HG02588 (cell line): Measurements from ENCODE around the gene NPC1.

Experiments used
- ATAC-seq: cut with Tn5 transposase; IDR thresholded peaks from one replicate; pipeline ENCODE4 v1.9.1; 2021; ENCODE audit warnings: mild to moderate bottlenecking, moderate library complexity; ENCODE audit not compliant: unreplicated experiment

NPC1 gene

DNA sequence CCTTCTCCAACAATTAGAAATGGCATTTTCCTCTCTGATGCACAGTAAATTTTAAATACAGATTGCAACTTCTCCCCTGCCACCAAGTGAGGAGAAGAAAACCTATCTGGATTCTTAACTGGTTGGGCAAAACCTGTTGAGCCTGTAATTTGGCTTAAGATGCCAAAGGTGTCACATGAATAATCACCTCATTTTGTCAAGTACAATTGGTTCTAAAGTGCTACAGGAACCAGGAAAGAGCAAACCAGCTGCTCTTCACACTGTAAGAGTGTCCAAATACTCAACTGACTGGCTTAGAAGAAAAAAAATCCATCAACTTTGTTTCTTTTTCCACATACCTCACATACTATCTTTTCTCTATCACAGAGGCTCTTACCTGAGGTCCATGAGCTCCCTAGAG is 35.4 kb downstream of the NPC1 start:
- no peak for ATAC-seq

DNA sequence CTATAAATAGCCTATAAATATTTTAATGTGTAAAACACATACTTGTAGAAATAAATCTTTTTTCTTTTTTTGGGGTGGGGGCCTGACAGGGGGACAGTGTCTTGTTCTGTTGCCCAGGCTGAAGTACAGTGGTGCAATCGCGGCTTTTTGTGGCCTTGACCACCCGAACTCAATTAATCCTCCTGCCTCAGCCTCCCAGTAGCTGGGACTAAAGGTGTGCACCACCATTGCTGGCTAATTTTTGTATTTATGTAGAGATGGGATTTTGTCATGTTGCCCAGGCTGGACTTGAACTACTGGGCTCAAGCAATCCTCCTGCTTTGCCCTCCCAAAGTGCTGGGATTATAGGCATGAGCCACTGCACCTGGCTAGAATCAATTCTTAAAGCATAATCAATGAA is 37.6 kb downstream of the NPC1 start:
- ATAC-seq = no peak

DNA sequence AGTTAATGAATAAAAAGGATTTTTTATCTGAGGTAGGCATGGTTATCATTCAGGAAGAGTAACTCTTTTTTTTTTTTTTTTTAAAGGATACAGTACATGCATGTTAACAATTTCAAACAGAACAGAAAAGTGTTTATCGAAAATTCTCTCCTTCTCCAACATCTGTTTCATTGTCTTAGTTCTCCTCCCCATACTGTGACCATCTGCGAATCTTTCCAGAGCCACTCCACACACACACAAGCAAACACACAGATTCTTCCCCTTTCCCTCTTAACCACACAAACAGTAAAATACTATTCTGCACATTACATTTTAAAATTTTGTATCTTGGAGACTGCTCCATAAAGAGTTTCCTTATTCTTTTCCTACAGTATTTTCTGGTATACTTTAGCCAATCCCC is 38.0 kb downstream of the NPC1 start:
- ATAC-seq = no peak

DNA sequence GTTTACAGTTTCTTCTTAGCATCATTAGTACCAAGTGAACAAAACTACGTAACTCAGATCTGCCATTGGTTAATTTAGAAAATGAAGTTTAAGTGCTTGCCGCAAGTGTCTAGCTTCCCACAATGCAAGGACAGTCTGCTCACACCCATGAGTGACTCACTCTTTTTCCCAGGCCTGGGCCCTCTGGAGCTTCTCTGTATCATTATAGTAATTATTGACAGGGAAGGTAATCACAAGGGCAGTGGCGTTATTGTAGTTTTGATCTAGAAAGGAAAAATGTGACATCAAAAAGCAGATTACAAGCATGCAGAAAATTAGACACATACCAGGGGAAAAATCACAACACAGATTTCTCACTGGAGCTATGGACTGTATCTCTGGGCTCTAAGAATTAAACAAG is 38.5 kb downstream of the NPC1 start:
- ATAC-seq = no peak

DNA sequence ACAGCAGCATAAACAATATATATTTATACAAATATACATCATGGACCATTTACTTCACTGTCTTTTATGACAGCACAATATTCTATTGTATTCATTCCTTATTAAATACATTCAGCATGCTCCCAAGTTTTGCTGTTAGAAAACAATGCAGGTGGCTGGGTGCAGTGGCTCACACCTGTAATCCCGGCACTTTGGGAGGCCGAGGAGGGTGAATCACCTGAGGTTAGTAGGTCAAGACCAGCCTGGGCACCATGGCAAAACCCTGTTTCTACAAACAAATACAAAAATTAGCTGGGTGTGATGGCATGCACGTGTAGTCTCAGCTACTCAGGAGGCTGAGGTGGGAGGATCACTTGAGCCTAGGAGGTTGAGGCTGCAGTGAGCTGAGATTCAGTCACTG is 39.0 kb downstream of the NPC1 start:
- ATAC-seq = no peak

DNA sequence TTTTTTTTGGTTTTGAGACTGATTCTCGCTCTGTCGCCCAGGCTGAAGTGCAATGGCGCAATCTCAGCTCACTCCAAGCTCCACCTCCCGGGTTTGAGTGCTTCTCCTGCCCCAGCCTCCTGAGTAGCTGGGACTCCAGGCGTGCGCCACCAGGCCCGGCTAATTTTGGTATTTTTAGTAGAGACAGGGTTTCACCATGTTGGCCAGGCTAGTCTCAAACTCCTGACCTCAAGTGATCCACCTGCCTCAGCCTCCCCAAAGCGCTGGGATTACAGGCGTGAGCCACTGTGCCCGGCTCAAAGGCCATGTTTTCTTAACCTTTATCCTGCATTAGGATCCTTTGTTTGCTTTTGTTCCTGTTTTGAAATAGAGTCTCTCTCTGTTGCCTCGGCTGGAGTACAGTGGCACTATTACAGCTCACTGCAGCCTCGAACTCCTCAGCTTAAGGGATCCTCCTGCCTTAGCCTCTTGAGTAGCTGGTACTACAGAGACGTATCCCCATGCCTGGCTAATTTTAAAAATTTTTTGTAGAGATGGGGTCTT is 41.0 kb downstream of the NPC1 start:
- ATAC-seq = no peak

DNA sequence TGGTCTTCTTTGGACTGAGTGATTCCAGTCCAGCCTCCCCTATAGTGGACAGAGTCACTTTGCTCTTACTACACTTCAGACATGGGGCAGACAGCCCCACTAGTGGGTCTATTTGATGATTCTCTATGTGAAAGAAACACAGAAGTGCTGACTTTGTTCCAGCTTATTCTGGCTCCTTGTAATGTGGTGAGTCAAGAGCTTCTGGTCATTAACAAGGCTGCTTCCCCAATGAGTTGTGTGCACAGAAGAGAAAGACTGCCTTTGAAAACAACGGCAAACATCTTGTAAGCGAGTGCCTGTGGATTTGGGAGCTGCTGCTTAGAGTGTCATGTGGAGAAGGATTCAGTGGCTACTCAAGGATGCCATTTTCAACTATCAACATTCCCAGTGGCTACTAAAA is 43.8 kb downstream of the NPC1 start:
- ATAC-seq = no peak

DNA sequence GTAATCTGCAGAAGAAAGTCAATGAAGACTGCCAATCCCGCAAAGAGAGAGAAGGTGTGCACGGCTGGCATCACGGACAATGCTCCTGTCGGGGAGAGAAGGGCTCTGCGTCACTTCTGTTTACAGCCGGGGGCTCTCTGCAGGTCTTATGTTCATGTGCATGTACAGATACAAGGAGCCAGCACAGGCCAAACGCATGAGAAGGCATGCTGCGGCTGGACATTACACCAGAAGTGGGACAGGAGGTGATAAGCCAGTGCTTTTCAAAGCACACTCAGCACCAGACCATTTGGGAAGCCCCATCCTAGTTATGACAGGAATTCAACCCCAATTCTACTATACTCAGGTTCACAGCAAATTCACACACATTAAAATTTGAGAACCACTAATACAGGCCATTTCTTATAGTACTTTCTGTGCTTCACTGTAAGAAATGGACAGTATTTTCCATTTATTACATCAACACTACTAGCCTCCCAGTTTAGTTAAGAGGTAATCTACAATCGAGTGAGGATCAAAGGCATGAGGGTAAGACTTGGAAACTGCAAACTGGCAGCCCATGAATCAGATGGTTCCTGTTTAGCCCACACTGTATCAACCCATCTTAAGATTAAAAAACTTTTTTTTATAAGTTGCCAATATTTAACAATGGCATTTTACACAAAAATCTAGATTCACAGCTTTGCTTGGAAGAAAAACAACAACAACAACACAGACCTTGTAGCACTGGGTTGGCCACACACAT is 44.8 kb downstream of the NPC1 start:
- ATAC-seq = no peak

DNA sequence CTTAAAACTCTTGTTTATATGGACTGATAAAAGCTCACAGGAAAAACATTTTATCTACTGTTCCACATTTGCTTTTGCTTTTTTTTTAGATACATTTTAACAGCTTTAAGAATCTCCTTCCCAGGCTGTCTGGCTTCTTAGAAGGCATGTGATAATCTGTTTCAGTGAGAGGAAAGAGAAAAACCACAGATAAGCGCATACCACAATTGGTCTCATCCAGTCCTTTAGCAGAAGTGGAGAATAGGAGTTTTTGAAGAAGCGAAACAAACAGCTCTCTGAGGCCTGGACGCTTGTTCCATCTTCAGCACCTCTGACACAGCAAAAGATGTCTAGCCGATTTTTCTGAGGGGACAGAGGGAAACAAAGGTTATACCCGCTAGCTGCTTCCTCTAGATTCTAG is 45.4 kb downstream of the NPC1 start:
- ATAC-seq = no peak

DNA sequence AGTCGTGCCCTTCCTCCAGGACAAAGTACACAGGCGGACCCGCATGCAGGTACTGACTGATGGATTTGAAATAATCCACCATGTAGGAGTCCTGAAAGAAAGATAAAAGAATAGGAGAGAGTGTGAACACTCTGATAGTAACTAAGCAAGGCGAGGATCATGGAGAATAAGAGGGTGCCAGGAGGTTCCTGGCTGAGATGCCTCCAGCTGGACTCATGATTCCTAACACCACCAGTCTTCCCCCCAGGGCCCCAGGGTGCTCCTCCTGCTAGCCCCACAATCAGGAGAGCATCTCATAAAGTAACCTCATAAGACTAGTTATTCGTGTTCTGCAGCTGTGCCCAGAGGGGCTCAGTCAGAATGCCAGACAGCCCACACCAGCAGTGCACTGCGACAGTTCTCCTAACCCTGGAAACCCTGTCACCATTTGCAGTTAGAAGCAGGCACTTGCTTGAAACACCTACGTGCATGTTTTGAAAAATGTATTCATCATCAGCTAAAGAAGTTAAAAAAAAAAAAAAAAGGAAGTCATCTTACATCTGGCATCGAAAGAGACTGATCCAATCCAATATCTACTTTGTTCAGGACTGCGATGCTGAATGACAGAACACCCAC is 46.3 kb downstream of the NPC1 start:
- ATAC-seq = no peak

DNA sequence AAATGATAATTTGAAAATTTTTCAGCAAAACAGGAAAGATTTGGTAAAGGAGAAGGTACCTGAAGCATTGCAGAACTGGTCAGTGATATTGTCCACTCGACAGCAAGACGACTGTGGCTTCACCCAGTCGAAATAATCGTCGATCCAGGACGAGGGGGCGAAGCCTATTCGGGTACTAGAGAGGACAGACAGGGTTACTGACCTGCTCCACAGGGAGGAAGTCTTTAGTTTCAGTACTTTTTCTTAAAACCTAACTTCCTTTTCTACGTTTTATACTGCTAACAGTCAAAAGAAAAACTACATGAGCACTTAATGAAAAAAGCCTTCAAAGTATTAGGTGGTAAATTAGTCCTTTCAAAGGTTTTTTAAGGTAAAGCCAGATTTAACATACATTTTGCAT is 47.0 kb downstream of the NPC1 start:
- no peak for ATAC-seq

DNA sequence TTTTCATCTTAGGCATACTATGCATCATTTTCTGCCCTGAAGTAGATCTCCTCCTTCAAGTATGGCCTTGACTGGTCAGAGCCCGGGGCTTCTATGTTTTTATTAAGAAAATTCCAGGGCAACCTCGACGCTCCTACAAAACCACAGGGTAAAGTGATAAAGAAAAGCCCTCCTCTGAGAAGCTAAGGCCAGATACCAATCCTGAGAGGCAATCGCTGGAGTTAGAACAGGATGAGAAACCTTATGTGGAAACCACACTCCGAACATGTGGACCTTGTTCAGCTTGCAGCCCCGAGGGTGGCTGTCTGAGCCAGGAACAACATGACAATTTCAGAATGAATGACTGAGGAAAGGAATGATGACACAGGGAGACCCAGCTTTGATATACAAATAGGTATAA is 47.4 kb downstream of the NPC1 start:
- no peak for ATAC-seq

DNA sequence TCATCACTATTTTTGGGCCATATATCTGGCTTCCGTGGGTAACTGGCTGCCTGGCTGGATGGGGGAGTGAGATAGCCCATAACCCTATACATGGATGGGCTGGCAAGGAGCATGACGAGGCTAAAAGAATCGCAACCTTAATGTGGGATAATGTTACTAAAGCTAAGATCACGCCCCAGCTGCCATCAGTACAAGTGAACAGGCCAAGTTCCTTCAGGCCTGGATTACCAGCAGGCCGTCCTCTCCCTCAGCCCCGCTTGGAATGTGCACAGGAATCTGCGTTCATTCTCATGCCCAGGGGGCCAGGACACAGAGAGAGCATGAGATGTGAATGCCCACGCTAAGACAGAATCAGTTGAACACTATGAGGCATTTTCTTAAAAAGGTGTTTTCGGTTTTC is 48.3 kb downstream of the NPC1 start:
- ATAC-seq = no peak

DNA sequence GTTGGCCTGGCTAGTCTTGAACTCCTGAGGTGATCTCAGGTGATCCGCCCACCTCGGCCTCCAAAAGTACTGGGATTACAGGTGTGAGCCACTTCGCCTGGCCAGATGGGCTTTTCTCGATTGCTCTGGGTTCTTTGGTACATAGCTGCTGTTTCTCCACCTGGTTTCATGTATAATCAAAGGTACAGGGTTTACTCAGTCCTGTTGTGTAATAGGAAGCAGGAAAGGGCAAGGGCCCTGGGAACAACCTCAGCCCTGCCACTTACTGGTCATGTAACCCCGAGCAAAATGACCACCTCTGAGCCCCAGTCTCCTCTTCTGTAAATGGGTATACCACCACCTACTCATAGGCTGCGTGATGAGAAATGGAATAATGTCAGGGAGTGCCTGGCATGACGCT is 49.0 kb downstream of the NPC1 start:
- ATAC-seq = no peak

DNA sequence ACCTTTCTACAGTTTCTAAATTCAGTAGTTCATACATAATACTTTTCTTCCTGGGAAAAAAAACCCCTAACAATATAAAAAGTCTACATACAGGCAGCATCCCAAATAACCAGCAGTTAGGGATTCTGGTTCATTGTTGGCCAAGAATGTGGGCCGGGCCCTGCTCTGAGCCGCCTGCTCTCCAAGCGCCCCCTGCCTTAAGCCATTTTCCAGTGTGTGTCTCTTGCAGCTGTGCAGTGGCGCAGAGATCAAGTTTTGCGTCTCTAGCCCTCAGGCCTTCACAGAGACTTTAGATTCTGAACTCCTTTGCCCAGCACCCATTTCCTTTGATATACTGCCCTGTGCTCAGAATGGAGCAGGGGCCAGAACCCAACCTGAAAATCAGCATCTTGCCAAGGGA is 50.1 kb downstream of the NPC1 start:
- no peak for ATAC-seq

DNA sequence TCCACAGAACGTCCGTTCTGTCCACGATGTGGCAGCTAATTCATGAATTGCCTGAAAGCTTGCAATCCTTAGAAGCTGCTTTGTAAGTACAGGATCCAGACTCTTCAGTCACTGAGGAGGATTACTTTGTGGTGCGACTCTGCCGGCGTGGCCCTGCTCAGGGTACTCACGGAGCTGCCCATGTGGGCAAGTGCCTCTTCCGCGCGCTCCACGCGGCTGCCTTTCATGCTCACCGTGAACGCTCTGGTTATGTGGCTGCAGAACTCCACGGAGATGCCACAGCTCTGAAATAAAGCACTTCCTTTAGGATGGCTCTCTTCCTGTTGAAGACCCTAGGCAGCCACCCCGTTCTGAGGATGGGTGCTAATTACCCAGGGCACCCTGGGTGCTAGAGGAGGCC is 52.0 kb downstream of the NPC1 start:
- ATAC-seq = no peak

DNA sequence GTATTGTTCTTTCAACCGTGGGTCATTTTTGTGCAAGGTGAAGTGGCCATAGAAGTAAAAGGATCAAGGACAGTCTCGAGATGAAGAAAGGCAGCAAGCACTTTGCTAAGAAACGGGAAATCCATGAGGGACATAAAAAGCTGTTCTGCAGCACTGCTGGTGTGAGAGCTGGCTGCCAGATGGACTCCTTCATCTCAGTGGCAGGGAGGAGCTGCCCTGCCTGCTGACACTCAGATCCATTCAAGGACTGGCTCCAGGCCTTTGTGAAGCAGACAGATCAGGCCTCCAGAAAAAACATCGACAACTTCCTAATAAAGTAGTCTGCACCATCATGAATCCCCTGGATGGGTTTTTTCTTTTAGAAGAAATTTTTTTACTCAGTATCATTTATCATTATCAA is 53.5 kb downstream of the NPC1 start:
- ATAC-seq = no peak

DNA sequence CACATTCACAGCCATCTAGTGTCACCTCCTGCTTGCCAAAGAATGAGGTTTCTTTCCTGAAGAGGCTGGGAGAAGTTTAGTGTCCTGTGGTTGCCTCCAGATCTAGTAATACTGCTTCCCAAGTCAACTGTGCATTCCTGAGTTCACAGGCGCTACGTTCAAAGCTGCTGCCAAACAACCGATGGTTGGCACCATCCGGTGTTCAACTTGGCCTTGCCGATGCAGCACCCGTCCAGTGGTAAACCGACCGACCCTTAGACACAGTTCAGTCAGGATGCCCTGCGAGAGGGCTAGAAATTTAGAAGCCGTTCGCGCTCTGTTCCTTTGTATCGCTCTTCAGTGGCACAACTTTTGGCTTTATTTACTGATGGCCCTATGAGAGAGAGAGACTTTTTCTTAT is 54.4 kb downstream of the NPC1 start:
- no peak for ATAC-seq

DNA sequence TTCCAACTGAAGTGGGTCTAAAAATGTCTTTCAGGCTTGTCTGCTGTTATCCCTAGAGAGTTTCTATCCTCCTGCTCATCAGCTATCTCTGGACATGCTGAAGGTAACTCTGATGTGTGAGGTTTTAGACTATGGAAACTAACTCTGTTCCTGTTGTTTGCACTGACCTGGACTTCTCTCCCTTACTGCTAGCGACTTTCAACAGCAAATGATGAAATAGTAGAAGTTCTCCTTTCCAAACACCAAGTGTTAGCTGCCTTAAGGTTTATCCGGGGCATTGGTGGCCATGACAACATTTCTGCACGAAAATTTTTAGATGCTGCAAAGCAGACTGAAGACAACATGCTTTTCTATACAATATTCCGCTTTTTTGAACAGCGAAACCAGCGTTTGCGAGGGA is 56.1 kb downstream of the NPC1 start:
- no peak for ATAC-seq

DNA sequence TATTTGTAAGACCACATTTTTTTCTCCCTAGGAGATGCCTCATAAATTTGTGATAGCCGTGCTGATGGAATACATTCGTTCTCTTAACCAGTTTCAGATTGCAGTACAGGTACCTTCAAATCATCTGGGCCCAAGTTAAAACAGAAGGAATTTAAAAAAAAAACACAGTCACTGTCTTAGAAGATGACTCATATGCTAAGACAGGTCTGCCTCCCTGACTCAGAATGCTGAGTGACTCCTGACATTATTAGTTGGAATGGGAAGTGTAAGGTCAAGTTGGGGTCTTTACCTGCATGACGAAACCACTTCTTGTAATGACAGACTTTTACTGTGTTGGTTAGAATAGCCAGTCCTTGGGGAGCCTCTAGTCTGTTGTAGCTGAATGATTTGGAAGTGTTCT is 56.7 kb downstream of the NPC1 start:
- no peak for ATAC-seq

DNA sequence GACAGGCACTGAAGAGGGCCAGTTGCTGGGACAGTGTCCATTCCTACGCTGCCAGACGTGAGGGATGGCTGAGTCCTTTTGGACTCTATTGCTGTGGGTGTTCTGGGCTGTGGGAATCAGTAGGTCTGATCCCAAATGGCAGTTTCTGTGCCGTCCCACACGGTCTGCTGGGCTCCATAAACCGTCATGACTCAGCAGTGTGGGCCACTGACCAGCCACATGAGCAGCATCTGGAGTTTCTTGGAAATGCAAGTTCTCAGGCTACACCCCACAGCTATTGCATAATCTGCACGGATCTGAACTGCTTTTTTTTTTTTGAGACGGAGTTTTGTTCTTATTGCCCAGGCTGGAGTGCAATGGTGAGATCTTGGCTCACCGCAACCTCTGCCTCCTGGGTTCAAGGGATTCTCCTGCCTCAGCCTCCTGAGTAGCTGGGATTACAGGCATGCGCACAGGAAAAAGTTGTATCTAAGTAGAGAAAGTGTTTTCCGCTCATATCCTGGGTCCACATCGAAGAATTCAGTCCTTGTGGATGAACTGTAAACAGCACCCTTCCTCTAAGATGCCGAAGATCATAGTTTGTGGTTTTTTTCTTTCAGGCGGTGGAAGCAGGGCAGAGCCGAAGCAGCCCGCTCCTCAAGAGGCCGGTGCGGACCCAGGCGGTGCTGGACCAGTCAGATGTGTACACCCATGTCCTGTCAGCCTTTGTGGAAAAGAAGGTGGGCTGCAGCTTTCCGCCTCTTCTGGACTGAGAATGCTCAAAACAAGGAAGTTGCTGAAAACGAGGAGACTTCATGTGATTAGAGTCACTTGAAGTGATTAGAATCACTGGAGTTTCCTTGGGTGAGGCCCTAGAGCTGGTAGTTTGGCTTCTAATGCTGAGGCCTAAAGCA is 57.5 kb downstream of the NPC1 start:
- no peak for ATAC-seq
